WERI-Rb-1 (cell line): ENCODE data around the gene GPC1.

Experiments used
- DNase-seq: peaks from one replicate; pipeline ENCODE4 v3.0.0-alpha.2; 2020
- H3K27ac ChIP-seq: fragments of 250-450 bp; sonication (Bioruptor Pico); 2 replicates; pipeline ENCODE4 v1.5.1; 2020; ENCODE audit warnings: mild to moderate bottlenecking, moderate library complexity
- H3K27me3 ChIP-seq: fragments of 250-450 bp; sonication (Bioruptor Pico); 2 replicates; pipeline ENCODE4 v1.5.1; 2021; ENCODE audit warnings: mild to moderate bottlenecking, low read depth, moderate library complexity; ENCODE audit not compliant: insufficient read depth, severe bottlenecking
- H3K36me3 ChIP-seq: fragments of 250-450 bp; sonication (Bioruptor Pico); 2 replicates; pipeline ENCODE4 v1.5.1; 2020; ENCODE audit warnings: mild to moderate bottlenecking, moderate library complexity
- H3K4me3 ChIP-seq: 2 replicates; pipeline ENCODE4 v1.5.1; 2011; ENCODE audit warnings: low read depth, mild to moderate bottlenecking, control low read depth, low read length
- H3K9me3 ChIP-seq: fragments of 250-450 bp; sonication (Bioruptor Pico); 2 replicates; pipeline ENCODE4 v1.5.1; 2021; ENCODE audit warnings: mild to moderate bottlenecking, moderate library complexity; ENCODE audit not compliant: severe bottlenecking
- TF ChIP-seq, protein P1 (sequence below): IDR thresholded peaks from 2 replicates; pipeline ENCODE4 v1.5.1; 2011; ENCODE audit warnings: low read depth, mild to moderate bottlenecking, control low read depth, inconsistent platforms, low read length

The GPC1 gene

GRCh38 chr2:240452462-240453256, 17.2 kb downstream of the GPC1 start:
- Histone ChIP-seq H3K36me3 (no peaks in the 10 kb centered on the region), H3K4me3 (peak overlapping the region; percentile 56), H3K27me3 (no peaks in the 10 kb centered on the region), H3K9me3 (no peaks in the 10 kb centered on the region), H3K27ac (peak overlapping the region; percentile 66)
- TF ChIP-seq, protein P1, sequence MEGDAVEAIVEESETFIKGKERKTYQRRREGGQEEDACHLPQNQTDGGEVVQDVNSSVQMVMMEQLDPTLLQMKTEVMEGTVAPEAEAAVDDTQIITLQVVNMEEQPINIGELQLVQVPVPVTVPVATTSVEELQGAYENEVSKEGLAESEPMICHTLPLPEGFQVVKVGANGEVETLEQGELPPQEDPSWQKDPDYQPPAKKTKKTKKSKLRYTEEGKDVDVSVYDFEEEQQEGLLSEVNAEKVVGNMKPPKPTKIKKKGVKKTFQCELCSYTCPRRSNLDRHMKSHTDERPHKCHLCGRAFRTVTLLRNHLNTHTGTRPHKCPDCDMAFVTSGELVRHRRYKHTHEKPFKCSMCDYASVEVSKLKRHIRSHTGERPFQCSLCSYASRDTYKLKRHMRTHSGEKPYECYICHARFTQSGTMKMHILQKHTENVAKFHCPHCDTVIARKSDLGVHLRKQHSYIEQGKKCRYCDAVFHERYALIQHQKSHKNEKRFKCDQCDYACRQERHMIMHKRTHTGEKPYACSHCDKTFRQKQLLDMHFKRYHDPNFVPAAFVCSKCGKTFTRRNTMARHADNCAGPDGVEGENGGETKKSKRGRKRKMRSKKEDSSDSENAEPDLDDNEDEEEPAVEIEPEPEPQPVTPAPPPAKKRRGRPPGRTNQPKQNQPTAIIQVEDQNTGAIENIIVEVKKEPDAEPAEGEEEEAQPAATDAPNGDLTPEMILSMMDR, result no peak
- peak; percentile 86 for DNase-seq

- H3K4me3 ChIP-seq, result no peak overlapping the region
- H3K36me3 ChIP-seq, result no peaks in the 10 kb centered on the region
- no peak for DNase-seq
- TF ChIP-seq, protein P1, result no peak
- no peaks in the 10 kb centered on the region for H3K27me3 ChIP-seq
- H3K27ac ChIP-seq, result no peak overlapping the region
- H3K9me3 ChIP-seq, result no peaks in the 10 kb centered on the region
Measured at GRCh38 chr2:240453461-240454105, 18.1 kb downstream of the GPC1 start.

DNA sequence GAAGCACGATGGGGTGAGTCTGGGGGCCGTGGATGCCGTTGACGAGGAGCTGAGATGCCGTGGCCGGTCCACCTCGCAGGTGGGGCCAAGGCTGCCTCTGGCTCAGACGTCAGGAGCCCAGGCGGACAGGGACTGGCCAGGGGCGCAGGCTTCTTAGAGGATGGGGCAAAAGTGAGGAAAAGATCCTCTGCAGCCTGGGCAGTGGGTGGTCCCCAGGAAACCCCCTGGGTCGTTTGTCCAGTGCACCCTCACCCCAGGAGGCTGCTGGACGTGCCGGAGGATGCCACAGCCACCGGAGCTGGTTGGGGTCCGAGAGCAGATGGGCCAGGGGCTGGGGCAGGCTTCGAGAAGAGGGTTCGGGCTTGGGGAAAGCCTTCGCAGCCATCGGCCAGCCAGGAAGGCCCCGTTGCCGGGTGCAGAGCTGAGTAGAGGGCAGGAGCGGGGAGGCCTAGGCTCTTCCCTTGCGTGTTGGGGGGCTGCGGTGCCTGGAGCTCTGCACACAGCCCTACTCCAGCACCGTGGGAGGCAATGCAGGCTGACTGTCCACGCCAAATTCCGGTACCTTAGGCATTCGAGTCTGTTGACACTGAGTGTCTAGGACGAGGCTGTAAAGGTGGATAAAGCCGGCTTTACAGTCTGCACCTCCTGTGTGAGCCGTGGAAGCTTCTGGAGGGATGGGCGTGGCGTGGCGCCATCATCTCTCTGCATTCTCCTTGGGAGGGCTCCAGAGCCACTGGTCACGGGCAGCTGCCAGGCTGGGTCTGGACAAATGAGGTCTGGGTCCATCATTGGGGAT, 18.8 kb downstream of the GPC1 start:
- Histone ChIP-seq H3K4me3 (no peak overlapping the region), H3K27me3 (no peaks in the 10 kb centered on the region), H3K27ac (no peak overlapping the region), H3K9me3 (no peaks in the 10 kb centered on the region), H3K36me3 (no peaks in the 10 kb centered on the region)
- DNase-seq, result no peak
- TF ChIP-seq, protein P1, result no peak

DNA sequence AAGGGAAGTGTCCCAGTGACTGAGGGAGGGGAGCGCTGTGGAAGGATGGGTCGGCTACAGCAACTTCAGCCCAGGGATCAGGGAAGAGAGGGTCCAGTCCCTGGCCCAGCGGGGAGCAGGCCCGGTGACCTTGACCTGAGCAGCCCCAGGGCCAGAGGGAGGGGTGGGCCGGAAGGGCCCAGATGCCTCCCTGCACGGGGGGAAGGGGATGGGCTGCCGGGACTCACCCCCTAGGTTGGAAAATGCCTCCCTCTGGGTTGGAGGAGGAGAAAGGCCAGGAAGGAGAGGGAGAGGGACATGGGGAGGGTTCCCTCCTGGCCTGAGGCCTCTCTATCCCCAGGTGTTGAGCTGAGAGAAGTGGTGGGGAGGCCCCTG, 19.8 kb downstream of the GPC1 start:
- Histone ChIP-seq H3K4me3 (no peak overlapping the region), H3K27me3 (no peaks in the 10 kb centered on the region), H3K36me3 (no peaks in the 10 kb centered on the region), H3K9me3 (no peaks in the 10 kb centered on the region), H3K27ac (no peak overlapping the region)
- TF ChIP-seq, protein P1, result no peak
- no peak for DNase-seq

DNA sequence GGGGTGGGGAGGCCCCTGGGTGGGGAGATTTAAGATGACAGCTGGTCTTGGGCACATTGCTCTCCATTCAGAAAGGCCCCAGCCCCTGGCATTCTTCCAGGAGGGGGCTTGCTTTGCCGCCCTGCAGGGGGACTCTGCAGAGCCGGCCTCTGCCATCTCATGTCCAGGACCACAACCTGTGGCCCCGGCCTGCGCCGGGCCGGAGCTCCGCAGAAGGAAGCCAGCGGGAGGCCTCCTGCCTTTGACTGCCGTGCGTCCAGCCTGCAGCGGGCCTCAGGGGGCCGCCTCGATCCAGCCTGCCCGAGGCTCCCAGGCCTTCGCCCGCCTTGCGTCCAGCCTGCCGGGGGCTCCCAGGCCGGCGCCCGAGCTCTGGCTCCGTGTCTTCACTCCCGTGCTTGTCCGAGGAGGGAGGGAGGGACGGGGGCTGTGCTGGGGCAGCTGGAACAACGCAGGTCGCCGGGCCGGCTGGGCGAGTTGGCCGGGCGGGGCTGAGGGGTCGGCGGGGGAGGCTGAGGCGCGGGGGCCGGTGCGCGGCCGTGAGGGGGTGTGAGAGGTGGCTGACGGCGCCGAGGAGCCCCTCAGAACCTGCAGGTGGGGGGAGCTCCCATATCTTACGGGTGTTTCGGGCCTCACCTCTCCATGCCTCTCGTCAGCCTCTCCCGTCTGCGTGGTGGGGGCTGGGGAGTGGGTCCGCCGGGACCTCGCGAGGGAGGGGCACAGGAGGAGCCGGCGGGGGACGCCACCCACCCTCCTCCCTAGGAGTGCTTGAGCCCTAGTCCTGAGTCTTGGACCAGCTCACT, 20.4 kb downstream of the GPC1 start:
- Histone ChIP-seq H3K36me3 (no peaks in the 10 kb centered on the region), H3K4me3 (no peak overlapping the region), H3K27me3 (no peaks in the 10 kb centered on the region), H3K9me3 (no peaks in the 10 kb centered on the region), H3K27ac (no peak overlapping the region)
- DNase-seq, result no peak
- TF ChIP-seq, protein P1, result no peak
